ENCODE data around the gene COP1. TPM values are rescaled to one million over a fixed set of nuclear protein-coding genes. Genes with fewer than 3 reads are reported as not detected.

Gene COP1
- total RNA-seq, 6 experiments from 2014 or later = 19.7 to 33.7 (median 20.9) TPM

DNA sequence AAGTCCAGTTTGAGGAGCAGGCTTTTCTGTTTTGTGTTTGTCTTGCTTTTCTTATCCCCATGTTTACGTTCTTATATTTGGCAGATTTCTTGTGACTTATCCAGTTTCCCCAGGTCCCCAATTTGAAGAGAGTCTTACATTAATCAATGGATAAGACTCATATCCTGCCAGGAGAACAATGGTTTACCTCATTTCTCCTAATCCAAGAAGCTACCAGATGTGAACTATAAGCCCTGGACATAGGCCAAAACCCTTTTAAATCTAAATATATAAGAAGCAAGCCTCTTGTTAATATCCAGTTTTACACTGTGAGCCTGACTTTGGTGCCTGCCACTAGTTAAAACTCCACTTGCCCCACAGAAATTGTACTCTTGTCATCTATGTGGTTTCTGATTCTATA lies 15.1 kb upstream of the COP1 start:
- TF ChIP-seq, protein P1, sequence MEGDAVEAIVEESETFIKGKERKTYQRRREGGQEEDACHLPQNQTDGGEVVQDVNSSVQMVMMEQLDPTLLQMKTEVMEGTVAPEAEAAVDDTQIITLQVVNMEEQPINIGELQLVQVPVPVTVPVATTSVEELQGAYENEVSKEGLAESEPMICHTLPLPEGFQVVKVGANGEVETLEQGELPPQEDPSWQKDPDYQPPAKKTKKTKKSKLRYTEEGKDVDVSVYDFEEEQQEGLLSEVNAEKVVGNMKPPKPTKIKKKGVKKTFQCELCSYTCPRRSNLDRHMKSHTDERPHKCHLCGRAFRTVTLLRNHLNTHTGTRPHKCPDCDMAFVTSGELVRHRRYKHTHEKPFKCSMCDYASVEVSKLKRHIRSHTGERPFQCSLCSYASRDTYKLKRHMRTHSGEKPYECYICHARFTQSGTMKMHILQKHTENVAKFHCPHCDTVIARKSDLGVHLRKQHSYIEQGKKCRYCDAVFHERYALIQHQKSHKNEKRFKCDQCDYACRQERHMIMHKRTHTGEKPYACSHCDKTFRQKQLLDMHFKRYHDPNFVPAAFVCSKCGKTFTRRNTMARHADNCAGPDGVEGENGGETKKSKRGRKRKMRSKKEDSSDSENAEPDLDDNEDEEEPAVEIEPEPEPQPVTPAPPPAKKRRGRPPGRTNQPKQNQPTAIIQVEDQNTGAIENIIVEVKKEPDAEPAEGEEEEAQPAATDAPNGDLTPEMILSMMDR (IDR thresholded peaks at IDR 0.05) = no peak
- no peak for TF ChIP-seq POLR2A (IDR thresholded peaks at IDR 0.05)
- no peak for ATAC-seq
- no peak overlapping the region for H3K27ac ChIP-seq
- H3K4me1 ChIP-seq = no peaks in the 10 kb centered on the region
- DNase-seq = no peak
- H3K36me3 ChIP-seq = no peaks in the 10 kb centered on the region
- intact Hi-C loops (cut with DNase I) = no loop called here
- 74% methylated on average over 1 of the region's 1 CpG for WGBS (ENCODE audit: insufficient coverage, low coverage, low lambda C conversion rate, missing lambda C conversion rate)
- H3K9me3 ChIP-seq = no peaks in the 10 kb centered on the region
- H3K27me3 ChIP-seq = no peaks in the 10 kb centered on the region
- no peak overlapping the region for H3K4me3 ChIP-seq

DNA sequence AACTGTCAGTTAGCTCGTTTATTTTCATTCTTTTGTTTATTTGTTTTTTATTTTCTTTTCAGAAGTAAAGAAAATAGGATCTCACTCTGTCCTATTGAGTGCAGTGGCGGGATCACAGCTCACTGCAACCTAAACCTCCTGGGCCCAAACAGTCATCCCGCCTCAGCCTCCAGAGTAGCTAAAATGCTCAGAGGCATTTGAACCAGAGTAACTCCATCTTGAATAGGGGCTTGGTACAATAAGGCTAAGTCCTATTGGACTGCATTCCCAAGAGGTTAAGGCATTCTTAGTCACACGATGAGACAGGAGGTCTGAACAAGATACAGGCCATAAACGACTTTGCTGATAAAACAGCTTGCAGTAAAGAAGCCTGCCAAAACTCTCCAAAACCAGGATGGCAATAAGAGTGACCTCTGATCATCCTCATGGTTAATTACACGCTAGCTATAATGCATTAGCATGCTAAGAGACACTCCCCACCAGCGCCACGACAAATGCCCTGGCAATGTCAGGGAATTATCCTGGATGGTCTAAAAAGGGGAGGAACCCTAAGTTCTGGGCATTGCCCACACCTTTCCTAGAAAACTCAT lies 13.1 kb upstream of the COP1 start:
- no peak overlapping the region for H3K4me3 ChIP-seq
- H3K27ac ChIP-seq = no peak overlapping the region
- WGBS (ENCODE audit: insufficient coverage, low coverage, low lambda C conversion rate, missing lambda C conversion rate) = 60% methylated on average over 6 of the region's 8 CpGs
- DNase-seq (no peak), ATAC-seq (no peak)
- no peaks in the 10 kb centered on the region for H3K9me3 ChIP-seq
- intact Hi-C loops (cut with DNase I) = no loop called here
- no peaks in the 10 kb centered on the region for H3K4me1 ChIP-seq
- TF ChIP-seq, protein P1 (IDR thresholded peaks at IDR 0.05) = no peak
- H3K27me3 ChIP-seq = no peaks in the 10 kb centered on the region
- no peaks in the 10 kb centered on the region for H3K36me3 ChIP-seq

DNA sequence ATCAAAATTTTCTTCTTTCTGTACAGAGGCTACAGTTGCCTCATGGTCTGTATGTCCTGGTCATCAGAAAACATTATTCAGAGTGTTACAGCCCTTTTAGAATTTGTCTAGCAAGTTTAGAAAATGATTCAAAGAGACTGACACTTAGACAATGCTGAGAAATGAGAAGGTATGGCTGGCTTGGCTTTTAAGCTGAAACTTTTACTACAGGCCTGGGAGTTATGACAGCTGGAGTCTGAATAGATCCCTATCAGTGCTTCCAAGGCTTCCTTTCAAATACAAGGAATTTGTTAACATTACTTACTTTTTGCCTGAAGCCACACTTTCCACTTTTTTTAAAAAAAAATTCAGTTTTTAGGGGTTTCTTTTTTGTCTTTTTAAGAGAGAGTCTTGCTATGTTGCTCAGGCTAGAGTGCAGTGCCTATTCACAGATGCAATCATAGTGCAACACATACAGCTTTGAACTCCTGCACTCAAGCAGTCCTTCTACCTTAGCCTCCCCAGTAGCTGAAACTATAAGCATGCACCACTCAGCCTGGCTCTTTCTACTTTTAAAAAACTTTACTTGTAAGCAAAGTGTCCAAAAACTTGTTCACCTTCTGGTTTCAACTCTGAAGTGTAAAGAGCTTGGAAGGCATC lies 10.5 kb upstream of the COP1 start:
- no peaks in the 10 kb centered on the region for H3K36me3 ChIP-seq
- no peak overlapping the region for H3K27ac ChIP-seq
- intact Hi-C loops (cut with DNase I) = no loop called here
- no peaks in the 10 kb centered on the region for H3K9me3 ChIP-seq
- no peaks in the 10 kb centered on the region for H3K4me1 ChIP-seq
- TF ChIP-seq, protein P1 (IDR thresholded peaks at IDR 0.05) = no peak
- no peak for TF ChIP-seq POLR2A (IDR thresholded peaks at IDR 0.05)
- DNase-seq (no peak), ATAC-seq (no peak)
- H3K27me3 ChIP-seq = no peaks in the 10 kb centered on the region
- no peak overlapping the region for H3K4me3 ChIP-seq

DNA sequence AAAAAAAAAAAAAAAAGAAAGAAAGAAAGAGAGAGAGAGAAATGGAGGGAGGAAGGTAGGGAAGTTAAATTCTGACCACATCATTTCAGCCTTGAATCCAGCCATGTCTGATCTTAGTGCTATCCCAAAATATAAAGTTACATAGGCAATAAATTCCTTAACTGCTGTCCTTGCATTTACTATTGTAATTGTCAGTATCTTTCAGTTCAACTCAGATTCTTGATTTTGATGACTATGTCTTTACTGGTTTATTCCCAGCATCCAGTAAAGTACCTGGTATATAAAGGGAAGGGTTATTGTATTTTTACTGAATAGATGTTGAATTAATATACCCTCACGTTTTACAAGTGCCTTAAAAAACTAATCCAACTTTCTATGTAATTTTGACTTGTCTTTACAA lies 8.9 kb upstream of the COP1 start:
- intact Hi-C loops (cut with DNase I) = no loop called here
- no peaks in the 10 kb centered on the region for H3K36me3 ChIP-seq
- ATAC-seq (no peak), DNase-seq (no peak)
- H3K27me3 ChIP-seq = no peaks in the 10 kb centered on the region
- WGBS (ENCODE audit: insufficient coverage, low coverage, low lambda C conversion rate, missing lambda C conversion rate) = 35% methylated on average over 1 of the region's 1 CpG
- no peak overlapping the region for H3K4me3 ChIP-seq
- H3K4me1 ChIP-seq = no peaks in the 10 kb centered on the region
- TF ChIP-seq POLR2A (IDR thresholded peaks at IDR 0.05) = no peak
- TF ChIP-seq, protein P1 (IDR thresholded peaks at IDR 0.05) = no peak
- H3K27ac ChIP-seq = no peak overlapping the region
- H3K9me3 ChIP-seq = no peaks in the 10 kb centered on the region

Data from right lobe of liver (tissue), 6 donors.